Calu3 (cell line): ENCODE data around the gene UPF2. TPM values are rescaled to one million over a fixed set of nuclear protein-coding genes. Genes with fewer than 3 reads are reported as not detected.

Source experiments
- Bru-seq: library from RNA; stranded (reverse); fragments of 400-500 nt; gene quantifications from one replicate; lab custom pipeline; 2021; lab: Mats Ljungman, UMichigan
- BruChase-seq, 2 experiments: library from RNA; stranded (reverse); fragments of 400-500 nt; gene quantifications; one replicate each; lab custom pipeline; 2021; lab: Mats Ljungman, UMichigan
- BruUV-seq: library from RNA; stranded (reverse); fragments of 400-500 nt; replicated peaks from 2 replicates; lab custom pipeline; 2021; lab: Mats Ljungman, UMichigan
- CTCF ChIA-PET: fragments of 300-600 bp; sonication (Branson Sonifier 250); formaldehyde crosslinking; loops from one replicate; lab custom pipeline; 2022; ENCODE audit warnings: antibody characterized with exemption; lab: Charles Lee
- DNase-seq: peaks from one replicate; pipeline ENCODE4 v3.0.0; 2022
- H3K27ac Mint-ChIP-seq: one replicate; pipeline ENCODE4 v1.8.0; 2022; ENCODE audit warnings: mixed read lengths; ENCODE audit not compliant: unreplicated experiment
- H3K27me3 Mint-ChIP-seq: one replicate; pipeline ENCODE4 v1.8.0; 2022; ENCODE audit warnings: mixed read lengths; ENCODE audit not compliant: unreplicated experiment
- H3K36me3 Mint-ChIP-seq: one replicate; pipeline ENCODE4 v1.8.0; 2022; ENCODE audit warnings: mild to moderate bottlenecking, moderate library complexity, mixed read lengths; ENCODE audit not compliant: insufficient read depth, unreplicated experiment
- H3K4me1 Mint-ChIP-seq: one replicate; pipeline ENCODE4 v1.8.0; 2022; ENCODE audit warnings: mild to moderate bottlenecking, low read depth, mixed read lengths; ENCODE audit not compliant: unreplicated experiment
- H3K4me3 Mint-ChIP-seq: one replicate; pipeline ENCODE4 v1.8.0; 2022; ENCODE audit warnings: mild to moderate bottlenecking, low read depth, moderate library complexity, mixed read lengths; ENCODE audit not compliant: unreplicated experiment
- H3K9me3 Mint-ChIP-seq: one replicate; pipeline ENCODE4 v1.8.0; 2022; ENCODE audit warnings: low read depth, mixed read lengths; ENCODE audit not compliant: unreplicated experiment
- intact Hi-C: fragments of 100-400 bp; cut with micrococcal nuclease; formaldehyde crosslinking; loops from one replicate; pipeline ENCODE4 v1.10.0; 2022; ENCODE audit not compliant: unreplicated experiment
- long read RNA-seq: library from polyadenylated mRNA; stranded (forward); transcript quantifications from one replicate; pipeline ENCODE4 v2.0.0, GENCODE V29; 2022
- total RNA-seq: library from RNA; stranded (reverse); gene quantifications from 2 replicates; pipeline ENCODE4 v1.2.3, GENCODE V29; 2022
- TF ChIP-seq, protein P1 (sequence below): fragments of 200-600 bp; IDR thresholded peaks from one replicate; pipeline ENCODE4 v1.8.0; 2022; ENCODE audit warnings: antibody characterized with exemption; ENCODE audit not compliant: unreplicated experiment

Gene UPF2, protein sequence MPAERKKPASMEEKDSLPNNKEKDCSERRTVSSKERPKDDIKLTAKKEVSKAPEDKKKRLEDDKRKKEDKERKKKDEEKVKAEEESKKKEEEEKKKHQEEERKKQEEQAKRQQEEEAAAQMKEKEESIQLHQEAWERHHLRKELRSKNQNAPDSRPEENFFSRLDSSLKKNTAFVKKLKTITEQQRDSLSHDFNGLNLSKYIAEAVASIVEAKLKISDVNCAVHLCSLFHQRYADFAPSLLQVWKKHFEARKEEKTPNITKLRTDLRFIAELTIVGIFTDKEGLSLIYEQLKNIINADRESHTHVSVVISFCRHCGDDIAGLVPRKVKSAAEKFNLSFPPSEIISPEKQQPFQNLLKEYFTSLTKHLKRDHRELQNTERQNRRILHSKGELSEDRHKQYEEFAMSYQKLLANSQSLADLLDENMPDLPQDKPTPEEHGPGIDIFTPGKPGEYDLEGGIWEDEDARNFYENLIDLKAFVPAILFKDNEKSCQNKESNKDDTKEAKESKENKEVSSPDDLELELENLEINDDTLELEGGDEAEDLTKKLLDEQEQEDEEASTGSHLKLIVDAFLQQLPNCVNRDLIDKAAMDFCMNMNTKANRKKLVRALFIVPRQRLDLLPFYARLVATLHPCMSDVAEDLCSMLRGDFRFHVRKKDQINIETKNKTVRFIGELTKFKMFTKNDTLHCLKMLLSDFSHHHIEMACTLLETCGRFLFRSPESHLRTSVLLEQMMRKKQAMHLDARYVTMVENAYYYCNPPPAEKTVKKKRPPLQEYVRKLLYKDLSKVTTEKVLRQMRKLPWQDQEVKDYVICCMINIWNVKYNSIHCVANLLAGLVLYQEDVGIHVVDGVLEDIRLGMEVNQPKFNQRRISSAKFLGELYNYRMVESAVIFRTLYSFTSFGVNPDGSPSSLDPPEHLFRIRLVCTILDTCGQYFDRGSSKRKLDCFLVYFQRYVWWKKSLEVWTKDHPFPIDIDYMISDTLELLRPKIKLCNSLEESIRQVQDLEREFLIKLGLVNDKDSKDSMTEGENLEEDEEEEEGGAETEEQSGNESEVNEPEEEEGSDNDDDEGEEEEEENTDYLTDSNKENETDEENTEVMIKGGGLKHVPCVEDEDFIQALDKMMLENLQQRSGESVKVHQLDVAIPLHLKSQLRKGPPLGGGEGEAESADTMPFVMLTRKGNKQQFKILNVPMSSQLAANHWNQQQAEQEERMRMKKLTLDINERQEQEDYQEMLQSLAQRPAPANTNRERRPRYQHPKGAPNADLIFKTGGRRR
- total RNA-seq (31.6 and 33.7 TPM in 2 replicates), Bru-seq, nascent RNA (percentile 85 among the genes with signal in this experiment), BruChase-seq, experiment 1, labeled RNA remaining after a 6-hour chase (percentile 78 among the genes with signal in this experiment), BruChase-seq, experiment 2, labeled RNA remaining after a 2-hour chase (percentile 77 among the genes with signal in this experiment)
- long read RNA-seq, full-length matches to known transcripts: 15 of 39 reads
- long read RNA-seq, partial matches to known transcripts: 16 of 39 reads
- long read RNA-seq, other reads (novel, unspliced or antisense): 8 of 39 reads

DNA sequence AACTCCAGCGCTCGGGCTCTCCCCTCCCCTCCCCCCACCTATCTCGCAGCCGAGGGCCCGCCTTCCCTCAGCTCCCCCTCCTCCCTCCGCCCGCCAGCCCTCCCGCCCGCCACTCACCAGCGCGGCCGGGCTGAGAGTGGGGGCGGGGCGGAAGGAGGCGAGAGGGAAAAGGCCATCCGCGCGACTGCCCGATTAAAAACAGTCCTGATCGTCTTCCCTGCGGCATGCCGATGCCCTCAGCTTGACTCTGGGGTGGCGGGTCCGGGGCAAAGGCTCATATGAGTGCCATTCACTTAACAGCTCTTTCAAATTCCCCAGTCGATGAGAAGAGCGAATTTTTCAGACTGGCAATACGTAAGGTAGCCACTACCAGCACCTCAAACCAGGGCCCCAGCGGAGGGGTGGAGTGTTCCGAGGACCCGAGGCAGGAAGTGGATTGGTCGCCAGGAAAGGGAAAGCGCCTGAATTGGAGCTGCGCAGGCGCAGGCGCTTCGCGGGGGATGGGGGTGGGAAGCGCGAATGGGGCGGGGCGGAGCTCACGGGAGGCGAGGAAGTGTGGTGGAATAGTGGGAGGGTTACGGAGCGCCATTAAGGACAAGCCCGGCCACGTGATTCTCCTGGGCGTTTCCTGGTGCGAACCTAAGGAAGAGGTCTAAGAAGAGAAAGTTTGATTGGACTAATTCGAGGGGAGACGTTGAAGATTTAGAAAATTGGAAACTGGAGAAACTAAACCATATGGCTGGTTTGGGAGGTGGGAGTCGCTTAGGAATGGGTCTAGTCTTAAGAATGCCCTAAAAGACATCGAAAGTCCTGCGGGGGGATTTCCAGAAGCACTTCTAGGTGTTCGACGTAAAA is at the start of gene UPF2:
Gene UPF2 (minus strand): TSS at position 13 of the 855 bp plus-strand sequence. CDS start 7,386 bp downstream, outside the sequence.
- H3K36me3 Mint-ChIP-seq: peaks cover 23% of the 10 kb centered on the region
- DNase-seq: peak; percentile 97
- peaks cover 18% of the 10 kb centered on the region for H3K27me3 Mint-ChIP-seq
- TF ChIP-seq, protein P1, sequence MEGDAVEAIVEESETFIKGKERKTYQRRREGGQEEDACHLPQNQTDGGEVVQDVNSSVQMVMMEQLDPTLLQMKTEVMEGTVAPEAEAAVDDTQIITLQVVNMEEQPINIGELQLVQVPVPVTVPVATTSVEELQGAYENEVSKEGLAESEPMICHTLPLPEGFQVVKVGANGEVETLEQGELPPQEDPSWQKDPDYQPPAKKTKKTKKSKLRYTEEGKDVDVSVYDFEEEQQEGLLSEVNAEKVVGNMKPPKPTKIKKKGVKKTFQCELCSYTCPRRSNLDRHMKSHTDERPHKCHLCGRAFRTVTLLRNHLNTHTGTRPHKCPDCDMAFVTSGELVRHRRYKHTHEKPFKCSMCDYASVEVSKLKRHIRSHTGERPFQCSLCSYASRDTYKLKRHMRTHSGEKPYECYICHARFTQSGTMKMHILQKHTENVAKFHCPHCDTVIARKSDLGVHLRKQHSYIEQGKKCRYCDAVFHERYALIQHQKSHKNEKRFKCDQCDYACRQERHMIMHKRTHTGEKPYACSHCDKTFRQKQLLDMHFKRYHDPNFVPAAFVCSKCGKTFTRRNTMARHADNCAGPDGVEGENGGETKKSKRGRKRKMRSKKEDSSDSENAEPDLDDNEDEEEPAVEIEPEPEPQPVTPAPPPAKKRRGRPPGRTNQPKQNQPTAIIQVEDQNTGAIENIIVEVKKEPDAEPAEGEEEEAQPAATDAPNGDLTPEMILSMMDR: no peak
- H3K4me1 Mint-ChIP-seq: no peaks in the 10 kb centered on the region
- peak within 1 kb of the TSS; percentile 91 for H3K4me3 Mint-ChIP-seq
- H3K9me3 Mint-ChIP-seq: no peaks in the 10 kb centered on the region
- intact Hi-C loops: no loop called here
- CTCF ChIA-PET: interaction anchor here (0.6 to 2.1 kb wide), 7 partner anchors 10 to 167 kb away, joined by 3 to 6 read pairs (median 4); partner anchors contain the start of gene DHTKD1
- BruUV-seq: no TSS peak
- peak within 1 kb of the TSS; percentile 93 for H3K27ac Mint-ChIP-seq

DNA sequence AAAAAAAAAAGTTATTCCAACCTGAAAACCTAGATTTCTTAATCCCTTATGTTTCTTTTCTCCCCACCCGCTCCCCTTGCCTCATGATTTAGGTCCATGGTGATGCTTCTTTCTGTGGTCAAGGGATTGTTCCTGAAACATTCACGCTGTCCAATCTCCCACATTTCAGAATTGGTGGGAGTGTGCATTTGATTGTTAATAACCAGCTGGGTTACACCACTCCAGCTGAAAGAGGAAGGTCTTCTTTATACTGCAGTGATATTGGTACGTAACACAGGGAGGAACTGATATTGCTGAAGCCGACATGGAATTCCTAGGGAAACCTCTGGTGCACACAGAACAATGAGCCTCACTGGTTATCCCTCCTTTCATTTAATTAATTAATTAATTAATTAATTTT is 48.8 kb upstream of the UPF2 start:
- peaks cover 21% of the 10 kb centered on the region for H3K36me3 Mint-ChIP-seq
- no TSS peak for BruUV-seq

DNA sequence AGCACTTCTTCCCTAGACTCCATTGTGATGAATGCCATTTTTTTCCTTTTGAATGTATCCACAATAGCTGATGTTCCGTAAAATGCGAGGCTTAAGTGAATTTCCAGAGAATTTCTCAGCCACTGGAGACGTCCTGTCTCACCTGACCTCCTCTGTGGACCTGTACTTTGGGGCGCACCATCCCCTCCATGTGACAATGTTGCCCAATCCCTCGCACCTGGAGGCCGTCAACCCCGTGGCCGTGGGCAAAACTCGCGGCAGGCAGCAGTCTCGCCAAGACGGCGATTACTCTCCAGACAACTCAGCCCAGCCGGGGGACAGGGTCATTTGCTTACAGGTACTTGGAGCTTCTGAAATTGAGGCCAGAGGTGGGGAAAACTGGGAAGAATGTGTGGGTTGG is 46.3 kb upstream of the UPF2 start:
- Mint-ChIP-seq H3K4me1 (no peaks in the 10 kb centered on the region), H3K36me3 (peaks cover 21% of the 10 kb centered on the region), H3K4me3 (no peak overlapping the region), H3K9me3 (no peaks in the 10 kb centered on the region), H3K27me3 (no peaks in the 10 kb centered on the region), H3K27ac (no peak overlapping the region)
- CTCF ChIA-PET: no interaction called here
- no TSS peak for BruUV-seq
- TF ChIP-seq, protein P1: no peak
- intact Hi-C loops: no loop called here
- DNase-seq: no peak

More for the DNA sequence above, 48.8 kb upstream of the UPF2 start:
- Mint-ChIP-seq H3K4me1 (no peaks in the 10 kb centered on the region), H3K27me3 (no peaks in the 10 kb centered on the region), H3K27ac (no peak overlapping the region), H3K4me3 (no peak overlapping the region), H3K9me3 (no peaks in the 10 kb centered on the region)
- intact Hi-C loops: no loop called here
- CTCF ChIA-PET: interaction anchor here (0.7 kb wide), 1 partner anchor 1461 kb away, joined by 4 read pairs; no protein-coding TSS in a partner anchor
- TF ChIP-seq, protein P1: no peak
- no peak for DNase-seq
